Loucy (cell line): Measurements from ENCODE around the gene STUM.
A peak's percentile ranks its signal among the peaks of the same experiment; 100 is the strongest.

Source experiments
- CTCF ChIP-seq: fragments of 200-600 bp; sonication (generic); conservative IDR thresholded peaks from 2 replicates; pipeline ENCODE4 v1.5.1; 2014; ENCODE audit warnings: mild to moderate bottlenecking, antibody characterized with exemption, low read length
- EZH2phosphoT487 ChIP-seq: fragments of 200-600 bp; IDR thresholded peaks from 2 replicates; pipeline ENCODE4 v1.6.1; 2018; ENCODE audit warnings: antibody characterized with exemption, mild to moderate bottlenecking, moderate library complexity, borderline replicate concordance

- TF ChIP-seq CTCF = peak; percentile 36; the same call in 1 of the 2 replicates
- TF ChIP-seq EZH2phosphoT487 = no peak
Observed at GRCh38 chr1:226549937-226550671, 1.5 kb downstream of the STUM start.
